GOT3 (cell line): Measurements from ENCODE around the gene RIC8B.
"Not testable (repeated sequence)": the region's sequence is repeated elsewhere in the genome, so short reads cannot be mapped to it uniquely, and the experiment has no call there.

Experiments
- DNase-seq: peaks from one replicate; lab custom pipeline; 2025; ENCODE audit warnings: mixed read lengths; lab: John Stamatoyannopoulos, UW

Gene RIC8B

DNA sequence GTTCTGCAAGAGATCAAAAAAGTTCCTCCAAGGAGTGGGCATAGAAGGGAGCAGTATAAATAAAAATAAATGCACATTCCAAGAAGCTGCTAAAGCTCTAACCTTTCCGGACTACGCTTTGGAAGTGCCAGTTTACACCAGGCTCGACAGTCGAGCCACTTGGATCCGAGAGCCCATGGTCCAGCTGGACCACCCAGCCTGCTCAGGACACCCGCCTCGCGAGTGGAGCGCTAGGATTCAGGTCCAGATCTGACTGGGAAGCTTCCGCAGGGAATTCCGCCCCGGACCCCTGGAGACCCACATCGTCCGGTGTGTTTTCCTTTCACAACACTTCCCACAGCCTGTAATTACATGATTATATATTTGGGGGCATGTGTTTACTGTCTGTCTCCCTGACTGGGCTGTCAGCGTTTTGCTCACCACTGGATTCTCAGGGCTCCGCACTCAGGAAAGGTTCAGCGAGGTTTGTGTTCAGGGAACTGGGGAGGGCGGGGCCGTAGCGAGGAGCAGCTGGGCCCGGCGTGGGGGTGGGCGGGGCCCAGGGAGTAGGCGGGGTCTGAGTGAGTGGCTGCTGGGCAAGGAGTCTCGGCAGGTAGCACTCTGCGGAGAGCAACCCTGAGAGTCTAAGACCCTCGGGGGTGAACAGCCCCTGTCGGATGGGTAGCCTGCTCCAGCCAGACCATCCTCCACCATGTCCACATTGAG, 128.9 kb downstream of the RIC8B start:
- no peak for DNase-seq

GRCh38 chr12:106906715-106907114, 132.2 kb downstream of the RIC8B start:
- no peak for DNase-seq

DNA sequence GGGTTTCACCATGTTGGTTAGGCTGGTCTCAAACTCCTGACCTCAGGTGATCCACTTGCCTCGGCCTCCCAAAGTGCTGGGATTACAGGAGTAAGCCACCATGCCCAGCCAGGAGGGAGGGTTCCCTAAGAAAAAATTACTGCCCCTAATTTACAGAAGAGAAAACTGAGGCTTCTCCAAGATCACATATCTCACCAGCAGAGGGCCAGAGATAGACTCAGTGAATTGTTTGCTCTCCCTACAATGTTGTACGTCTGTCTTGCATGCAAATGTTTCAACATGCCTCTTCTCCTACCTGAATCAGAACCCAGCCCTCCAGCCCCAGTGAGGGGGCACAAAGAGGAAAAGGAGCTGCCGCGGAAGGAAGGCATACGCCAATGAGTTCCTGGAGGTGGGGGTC, 132.9 kb downstream of the RIC8B start:
- no peak for DNase-seq

DNA sequence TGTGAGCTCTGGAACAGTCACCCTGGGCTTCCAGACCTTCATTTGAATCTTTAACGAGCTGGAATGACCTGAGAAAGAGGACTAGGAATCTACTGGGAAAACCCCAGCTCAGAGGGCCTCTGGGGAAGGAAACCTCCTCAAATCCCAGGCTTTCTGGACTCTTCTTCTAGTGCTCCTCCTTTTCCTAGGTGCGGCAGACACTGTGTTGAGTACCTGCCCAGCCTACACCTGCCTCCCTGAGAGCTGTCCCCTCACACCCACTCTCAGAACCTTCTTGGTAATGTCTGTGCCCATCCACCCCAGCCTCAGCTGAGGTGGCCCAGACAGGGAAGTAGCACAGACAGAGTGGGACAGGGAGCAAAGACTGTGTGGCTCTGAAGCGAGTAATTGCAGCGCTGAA, 133.4 kb downstream of the RIC8B start:
- no peak for DNase-seq

GRCh38 chr12:106908561-106908960, 134.1 kb downstream of the RIC8B start:
- DNase-seq: no peak

DNA sequence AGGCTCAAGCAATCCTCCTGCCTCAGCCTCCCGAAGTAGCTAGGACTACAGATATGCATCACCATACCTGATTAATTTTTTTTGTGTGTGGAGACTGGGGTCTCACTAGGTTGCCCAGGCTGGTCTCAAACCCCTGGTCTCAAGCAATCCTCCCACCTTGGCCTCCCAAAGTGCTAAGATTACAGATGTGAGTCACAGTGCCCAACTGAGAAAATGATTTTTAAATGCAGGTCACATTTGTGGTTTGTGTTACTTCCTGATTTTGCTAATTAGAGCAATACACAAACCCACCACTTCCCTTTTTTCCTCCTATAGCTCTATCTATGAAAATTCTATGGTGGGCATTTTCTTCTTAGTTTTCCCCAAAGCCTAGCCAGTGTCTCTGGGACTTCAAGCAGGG, 135.7 kb downstream of the RIC8B start:
- DNase-seq: no peak

DNA sequence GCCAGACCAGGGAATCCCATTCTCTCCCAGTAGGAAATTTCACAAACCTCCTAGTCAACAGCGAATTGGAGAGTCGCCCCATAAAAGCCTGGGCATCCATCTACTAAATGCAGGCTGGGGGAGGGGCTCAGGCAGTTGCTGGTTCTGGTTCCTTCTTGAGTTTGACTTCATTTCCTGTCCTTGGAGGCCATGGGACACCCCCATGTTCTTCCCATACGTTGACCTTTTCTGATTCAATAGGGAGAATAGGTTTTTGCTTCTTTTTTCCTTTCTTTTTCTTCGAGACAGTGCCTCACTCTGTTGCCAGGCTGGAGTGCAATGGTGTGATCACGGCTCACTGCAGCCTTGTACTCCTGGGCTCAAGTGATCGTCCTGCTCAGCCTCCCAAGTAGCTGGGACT, 137.1 kb downstream of the RIC8B start:
- DNase-seq: no peak

DNA sequence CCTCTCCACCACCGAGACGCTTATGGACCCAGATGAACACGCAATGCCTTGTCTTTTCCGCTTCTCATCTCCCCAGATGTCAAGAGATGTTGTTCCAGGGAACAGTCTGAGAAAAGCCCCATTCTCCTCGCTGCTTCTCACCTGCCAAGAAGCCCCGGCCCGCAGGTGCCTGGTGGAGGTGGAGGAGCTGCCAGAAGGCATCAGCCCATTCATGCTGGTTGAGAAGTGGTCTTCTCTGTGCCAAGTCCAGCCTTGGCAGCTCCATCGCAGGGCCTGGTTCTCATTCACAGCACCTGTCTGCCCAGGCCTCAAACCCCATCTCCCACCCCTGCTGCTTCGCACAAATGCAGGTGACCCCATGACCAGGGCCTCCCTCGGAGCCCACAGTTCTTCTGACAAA, 139.0 kb downstream of the RIC8B start:
- DNase-seq: no peak

- no peak for DNase-seq
These were observed 140.5 kb downstream of the RIC8B start for GRCh38 chr12:106914796-106915634.

- DNase-seq: no peak
These were observed 141.1 kb downstream of the RIC8B start for GRCh38 chr12:106915635-106916026.

GRCh38 chr12:106917503-106917902, 143.0 kb downstream of the RIC8B start:
- no peak for DNase-seq

- no peak for DNase-seq
These were observed 144.3 kb downstream of the RIC8B start for GRCh38 chr12:106918746-106919145.

DNA sequence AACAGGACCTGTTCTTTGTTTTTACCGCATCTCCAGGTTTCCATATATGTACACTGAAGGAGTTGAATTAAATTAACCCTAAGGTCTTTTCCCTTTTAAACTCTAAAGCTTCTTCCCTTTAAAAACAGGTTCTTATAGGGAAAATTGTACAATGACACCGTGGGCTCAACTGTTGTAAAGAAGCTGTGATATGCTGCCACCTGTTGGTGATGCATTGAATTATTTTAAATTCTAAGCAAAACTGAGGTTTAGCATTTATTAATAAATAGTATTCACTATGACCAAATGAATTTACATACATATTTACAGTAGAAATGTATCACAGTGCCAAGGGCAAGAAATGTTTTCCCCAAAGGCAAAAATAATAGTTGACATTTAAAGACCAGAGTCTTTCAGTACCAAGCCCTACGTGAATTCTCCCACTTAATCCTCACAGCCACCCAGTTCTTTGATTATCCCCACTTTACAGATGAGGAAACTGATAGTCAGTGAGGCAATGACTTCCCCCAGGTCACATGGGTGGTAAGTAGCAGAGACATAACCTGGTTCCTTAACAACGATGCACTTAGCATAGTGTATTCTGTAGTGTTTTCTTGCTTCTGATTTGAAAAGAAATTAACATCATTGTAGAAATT, 145.5 kb downstream of the RIC8B start:
- no peak for DNase-seq

DNA sequence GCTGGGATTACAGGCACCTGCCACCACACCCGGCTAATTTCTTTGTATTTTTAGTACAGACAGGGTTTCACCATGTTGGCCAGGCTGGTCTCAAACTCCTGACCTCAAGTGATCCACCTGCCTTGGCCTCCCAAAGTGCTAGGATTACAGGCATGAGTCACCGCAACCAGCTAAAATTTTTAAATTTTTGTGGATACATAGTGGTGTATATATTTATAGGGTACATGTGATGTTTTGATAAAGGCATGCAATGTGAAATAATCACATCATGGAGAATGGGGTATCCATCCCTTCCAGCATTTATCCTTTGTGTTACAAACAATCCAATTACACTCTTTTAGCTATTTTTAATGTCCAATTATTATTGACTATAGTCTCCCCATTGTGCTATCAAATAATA, 147.5 kb downstream of the RIC8B start:
- not testable (repeated sequence) for DNase-seq

- not testable (repeated sequence) for DNase-seq
These were observed 149.1 kb downstream of the RIC8B start for GRCh38 chr12:106923594-106923993.

GRCh38 chr12:106924268-106924861, 149.9 kb downstream of the RIC8B start:
- no peak for DNase-seq

- no peak for DNase-seq
These were observed 152.2 kb downstream of the RIC8B start for GRCh38 chr12:106926657-106927056.

- no peak for DNase-seq
These were observed 159.8 kb downstream of the RIC8B start for GRCh38 chr12:106934277-106934676.
